ENCODE results near the gene HEXIM2. TPM values are rescaled to one million over a fixed set of nuclear protein-coding genes. Genes with fewer than 3 reads are reported as not detected.

The HEXIM2 gene
- polyA plus RNA-seq, 1 donor (not counting 4 experiments of a cell fraction or from before 2014, with no cell fraction given), result 2.3 TPM

DNA sequence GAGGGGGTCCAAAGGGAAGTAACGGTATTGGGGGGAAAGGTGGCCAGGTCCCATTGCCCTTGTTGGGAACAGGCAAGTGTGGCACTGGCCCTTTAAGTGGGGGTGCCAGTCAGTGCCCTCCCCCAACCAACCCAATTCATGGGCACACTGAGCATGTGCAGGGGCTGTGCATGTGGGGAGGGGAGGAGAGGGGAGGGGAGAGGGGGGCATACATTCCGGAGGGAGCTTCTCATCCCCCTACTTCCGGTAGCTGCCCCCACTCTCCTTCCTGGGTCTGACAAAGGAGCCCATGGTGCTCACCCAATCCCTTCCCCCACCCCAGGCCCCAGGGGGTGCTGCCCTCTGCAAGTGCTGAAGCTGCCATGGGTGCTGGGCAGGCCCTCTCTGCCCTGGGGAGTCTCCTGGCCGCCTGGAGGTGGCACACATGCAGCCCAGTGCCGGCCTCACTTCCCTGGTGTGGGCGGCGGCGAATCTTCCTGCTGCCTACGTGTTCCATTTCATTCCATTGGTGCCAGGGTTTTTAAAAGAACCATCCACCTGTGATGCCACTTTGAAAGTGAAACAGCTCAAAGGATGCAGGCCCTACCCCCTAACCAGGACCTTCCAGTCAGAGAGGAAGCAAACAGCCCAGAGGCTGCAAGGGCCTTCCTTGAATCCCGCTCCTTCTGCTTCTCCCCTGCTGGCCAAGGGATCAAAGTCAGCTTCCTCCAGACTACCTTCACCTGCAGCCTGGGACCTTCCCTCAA is 11.0 kb downstream of the HEXIM2 start:
- no peaks in the 10 kb centered on the region for H3K36me3 ChIP-seq (ENCODE audit: control insufficient read depth in 2 of 2, extremely low read depth in 1 of 2, insufficient read depth in 2 of 2, low read length in 2 of 2)
- no peaks in the 10 kb centered on the region for H4K20me1 ChIP-seq (ENCODE audit: control insufficient read depth, extremely low read depth, insufficient read depth, low read length)
- peak overlapping the region; percentile 100 for H3K27ac ChIP-seq (ENCODE audit: control insufficient read depth, insufficient read depth, low read length)
- H2AFZ ChIP-seq (ENCODE audit: control insufficient read depth, low read length), result peak overlapping the region; percentile 47
- dilution Hi-C loops (cut with MboI; ENCODE audit: extremely low pct_ligation_motif_present, low sequenced_read_pairs), result no loop called here
- DNase-seq (ENCODE audit: low read depth, low spot score), result peak; percentile 95
- peaks cover 51% of the 10 kb centered on the region for H3K4me1 ChIP-seq (ENCODE audit: control insufficient read depth, extremely low read depth, insufficient read depth, low read length)
- H3K4me3 ChIP-seq (ENCODE audit: control insufficient read depth in 2 of 3, extremely low read depth in 1 of 3, insufficient read depth in 2 of 3, low read depth in 1 of 3, low read length in 3 of 3), result peak overlapping the region; percentile 41 to 92 (median 83)
- H3K9ac ChIP-seq (ENCODE audit: control insufficient read depth, extremely low read depth, insufficient read depth, low read length), result peak overlapping the region; percentile 99
- H3K79me2 ChIP-seq (ENCODE audit: control insufficient read depth, insufficient read depth, low read length), result no peaks in the 10 kb centered on the region
- no peaks in the 10 kb centered on the region for H3K27me3 ChIP-seq (ENCODE audit: control insufficient read depth, extremely low read depth, insufficient read depth, low read length)
- TF ChIP-seq CTCF (optimal IDR thresholded peaks at IDR 0.05 in 1 of 3, IDR thresholded peaks at IDR 0.05 in 1 of 3, conservative IDR thresholded peaks at IDR 0.05 in 1 of 3; ENCODE audit: extremely low read depth in 1 of 3, insufficient read depth in 2 of 3, low read length in 3 of 3) (peak in 2 of 3 experiments; percentile 26 to 39), EZH2 (IDR thresholded peaks at IDR 0.05; ENCODE audit: low read length) (no peak)
- H3K9me1 ChIP-seq (ENCODE audit: control insufficient read depth, extremely low read depth, insufficient read depth, low read length), result no peaks in the 10 kb centered on the region
- H3K9me3 ChIP-seq (ENCODE audit: control insufficient read depth, low read depth, low read length), result no peaks in the 10 kb centered on the region
- peak; percentile 86 for FAIRE-seq
- peak overlapping the region; percentile 99 for H3K4me2 ChIP-seq (ENCODE audit: control insufficient read depth, extremely low read depth, insufficient read depth, low read depth, low read length)

- dilution Hi-C loops (cut with MboI; ENCODE audit: extremely low pct_ligation_motif_present, low sequenced_read_pairs), result no loop called here
- H3K27ac ChIP-seq (ENCODE audit: control insufficient read depth, insufficient read depth, low read length), result peak overlapping the region; percentile 60
- no peak overlapping the region for H3K4me3 ChIP-seq (ENCODE audit: control insufficient read depth in 2 of 3, extremely low read depth in 1 of 3, insufficient read depth in 2 of 3, low read depth in 1 of 3, low read length in 3 of 3)
- no peaks in the 10 kb centered on the region for H3K9me3 ChIP-seq (ENCODE audit: control insufficient read depth, low read depth, low read length)
- no peaks in the 10 kb centered on the region for H4K20me1 ChIP-seq (ENCODE audit: control insufficient read depth, extremely low read depth, insufficient read depth, low read length)
- H3K4me1 ChIP-seq (ENCODE audit: control insufficient read depth, extremely low read depth, insufficient read depth, low read length), result peaks cover 42% of the 10 kb centered on the region
- H3K27me3 ChIP-seq (ENCODE audit: control insufficient read depth, extremely low read depth, insufficient read depth, low read length), result no peaks in the 10 kb centered on the region
- no peaks in the 10 kb centered on the region for H3K36me3 ChIP-seq (ENCODE audit: control insufficient read depth in 2 of 2, extremely low read depth in 1 of 2, insufficient read depth in 2 of 2, low read length in 2 of 2)
- peak overlapping the region; percentile 40 for H3K9ac ChIP-seq (ENCODE audit: control insufficient read depth, extremely low read depth, insufficient read depth, low read length)
- DNase-seq (ENCODE audit: low read depth, low spot score), result no peak
- TF ChIP-seq EZH2 (IDR thresholded peaks at IDR 0.05; ENCODE audit: low read length), result no peak
- TF ChIP-seq CTCF (optimal IDR thresholded peaks at IDR 0.05 in 1 of 3, IDR thresholded peaks at IDR 0.05 in 1 of 3, conservative IDR thresholded peaks at IDR 0.05 in 1 of 3; ENCODE audit: extremely low read depth in 1 of 3, insufficient read depth in 2 of 3, low read length in 3 of 3), result no peak
- H2AFZ ChIP-seq (ENCODE audit: control insufficient read depth, low read length), result peak overlapping the region; percentile 67
- no peaks in the 10 kb centered on the region for H3K9me1 ChIP-seq (ENCODE audit: control insufficient read depth, extremely low read depth, insufficient read depth, low read length)
- FAIRE-seq, result no peak
- no peaks in the 10 kb centered on the region for H3K79me2 ChIP-seq (ENCODE audit: control insufficient read depth, insufficient read depth, low read length)
- H3K4me2 ChIP-seq (ENCODE audit: control insufficient read depth, extremely low read depth, insufficient read depth, low read depth, low read length), result peak overlapping the region; percentile 53
Measured at GRCh38 chr17:45175759-45176115, 14.1 kb downstream of the HEXIM2 start.
